ENCODE measurements around the gene TMEM273. TPM values are rescaled to one million over a fixed set of nuclear protein-coding genes. Genes with fewer than 3 reads are reported as not detected.

TMEM273 gene
- total and polyA plus RNA-seq, 8 donors, result 0.89 to 72.9 (median 5.9) TPM

GRCh38 chr10:49133706-49134248 is 54.4 kb downstream of the TMEM273 start, which contains the start of gene FAM170B:
Gene FAM170B (minus strand): TSS chr10:49134021. CDS start chr10:49133918, 103 bp downstream.
- intact Hi-C loops (cut with DNase I; ENCODE audit: low total_unique reads), result no loop called here

GRCh38 chr10:49132362-49132737 is 55.8 kb downstream of the TMEM273 start:
- H3K36me3 ChIP-seq, result no peaks in the 10 kb centered on the region
- no peak for DNase-seq
- peaks cover 0 to 8% (median 0%) of the 10 kb centered on the region in 3 donors for H3K27me3 ChIP-seq
- TF ChIP-seq POLR2AphosphoS5 (IDR thresholded peaks at IDR 0.05) (no peak), EP300 (IDR thresholded peaks at IDR 0.05) (no peak), POLR2A (IDR thresholded peaks at IDR 0.05) (no peak), CTCF (IDR thresholded peaks at IDR 0.05) (no peak)
- no peak overlapping the region for H3K27ac ChIP-seq
- peaks cover 0 to 5% (median 0%) of the 10 kb centered on the region in 4 donors for H3K4me1 ChIP-seq
- no peaks in the 10 kb centered on the region for H3K9me3 ChIP-seq
- intact Hi-C loops (cut with DNase I; ENCODE audit: low total_unique reads), result no loop called here
- 63 to 85% (median 84%) methylated on average over 2 of the region's 2 CpGs for WGBS, 5 donors
- H3K4me3 ChIP-seq, result no peak overlapping the region

More at GRCh38 chr10:49133706-49134248, 54.4 kb downstream of the TMEM273 start, which contains the start of gene FAM170B:
- DNase-seq, result no peak
- peaks cover 0 to 8% (median 0%) of the 10 kb centered on the region in 3 donors for H3K27me3 ChIP-seq
- no peaks in the 10 kb centered on the region for H3K9me3 ChIP-seq
- no peak for TF ChIP-seq POLR2AphosphoS5 (IDR thresholded peaks at IDR 0.05)
- no peak for TF ChIP-seq POLR2A (IDR thresholded peaks at IDR 0.05)
- WGBS, 5 donors, result 48 to 81% (median 76%) methylated on average over 5 of the region's 5 CpGs
- H3K27ac ChIP-seq, result no peak within 1 kb of the TSS
- H3K4me1 ChIP-seq, result peaks cover 0 to 5% (median 2%) of the 10 kb centered on the region in 4 donors
- H3K36me3 ChIP-seq, result no peaks in the 10 kb centered on the region
- no peak within 1 kb of the TSS for H3K4me3 ChIP-seq

- peak in 1 of 2 donors; percentile 42 for DNase-seq
- no peak overlapping the region for H3K27ac ChIP-seq
- TF ChIP-seq CTCF (IDR thresholded peaks at IDR 0.05), result no peak
- no peak for TF ChIP-seq POLR2AphosphoS5 (IDR thresholded peaks at IDR 0.05)
- TF ChIP-seq EP300 (IDR thresholded peaks at IDR 0.05), result no peak
- TF ChIP-seq POLR2A (IDR thresholded peaks at IDR 0.05), result no peak
- 75 to 81% (median 78%) methylated on average over 7 to 37 of the region's 37 CpGs for WGBS, 5 donors
- H3K36me3 ChIP-seq, result no peaks in the 10 kb centered on the region
- H3K4me1 ChIP-seq, result peaks cover 0 to 5% (median 0%) of the 10 kb centered on the region in 4 donors
- intact Hi-C loops (cut with DNase I; ENCODE audit: low total_unique reads), result no loop called here
- peaks cover 0 to 8% (median 0%) of the 10 kb centered on the region in 3 donors for H3K27me3 ChIP-seq
- H3K9me3 ChIP-seq, result no peaks in the 10 kb centered on the region
- H3K4me3 ChIP-seq, result no peak overlapping the region
Observed at GRCh38 chr10:49131507-49132361, 56.5 kb downstream of the TMEM273 start.

- peaks cover 0 to 5% (median 0%) of the 10 kb centered on the region in 4 donors for H3K4me1 ChIP-seq
- no peak for TF ChIP-seq POLR2A (IDR thresholded peaks at IDR 0.05)
- no peak for TF ChIP-seq CTCF (IDR thresholded peaks at IDR 0.05)
- no peak for TF ChIP-seq POLR2AphosphoS5 (IDR thresholded peaks at IDR 0.05)
- no peak for TF ChIP-seq EP300 (IDR thresholded peaks at IDR 0.05)
- intact Hi-C loops (cut with DNase I; ENCODE audit: low total_unique reads), result no loop called here
- DNase-seq, result no peak
- no peak overlapping the region for H3K4me3 ChIP-seq
- 83 to 95% (median 88%) methylated on average over 1 of the region's 1 CpG for WGBS, 5 donors
- peaks cover 0 to 8% (median 0%) of the 10 kb centered on the region in 3 donors for H3K27me3 ChIP-seq
- H3K9me3 ChIP-seq, result no peaks in the 10 kb centered on the region
- H3K36me3 ChIP-seq, result no peaks in the 10 kb centered on the region
- no peak overlapping the region for H3K27ac ChIP-seq
Observed at GRCh38 chr10:49129376-49129775, 58.8 kb downstream of the TMEM273 start.

Measured in stomach (tissue), 9 donors.